Common myeloid progenitor, CD34-positive (primary cell): ENCODE measurements around the gene CELF2.

Source experiments
- CTCF ChIA-PET: fragments of 350-600 bp; sonication (Branson Sonifier 250); formaldehyde crosslinking; loops from one replicate; lab custom pipeline; 2021; ENCODE audit warnings: antibody characterized with exemption; lab: Charles Lee
- POLR2A ChIA-PET: fragments of 350-600 bp; sonication (Branson Sonifier 250); formaldehyde crosslinking; loops from one replicate; lab custom pipeline; 2021; ENCODE audit warnings: antibody characterized with exemption; lab: Charles Lee
- DNase-seq, 3 donors: peaks; one replicate each; pipeline versions ENCODE4 v3.0.0 to v3.0.0-alpha.2; 2013
- H3K27ac ChIP-seq, 2 experiments: 1 replicate in 1 of 2; 2 replicates in 1 of 2; pipeline ENCODE4 v1.7.0; 2013; ENCODE audit warnings: inconsistent platforms in 2 of 2, low read length in 2 of 2, mild to moderate bottlenecking in 2 of 2, low read depth in 1 of 2, moderate library complexity in 1 of 2; ENCODE audit not compliant: severe bottlenecking in 2 of 2, insufficient read depth in 1 of 2, poor library complexity in 1 of 2
- H3K27me3 ChIP-seq, 5 experiments: replicated peaks in 2 of 5; 1 replicate in 3 of 5; 2 replicates in 2 of 5; pipeline versions ENCODE4 v1.6.1 to v1.7.0; 2013; ENCODE audit warnings: low read length in 4 of 5, mild to moderate bottlenecking in 2 of 5, moderate library complexity in 2 of 5, inconsistent platforms in 1 of 5; ENCODE audit not compliant: insufficient read depth in 5 of 5, control insufficient read depth in 4 of 5
- H3K36me3 ChIP-seq, 4 experiments: 1 replicate in 2 of 4; 2 replicates in 2 of 4; pipeline versions ENCODE4 v1.6.1 to v1.7.0; 2013; ENCODE audit warnings: low read length in 3 of 4, control low read depth in 1 of 4, mild to moderate bottlenecking in 1 of 4; ENCODE audit not compliant: control insufficient read depth in 4 of 4, insufficient read depth in 4 of 4
- H3K4me1 ChIP-seq, 4 experiments: 1 replicate in 3 of 4; 2 replicates in 1 of 4; pipeline versions ENCODE4 v1.6.1 to v1.7.1; 2013; ENCODE audit warnings: low read length in 3 of 4, mild to moderate bottlenecking in 3 of 4, control low read depth in 1 of 4, inconsistent platforms in 1 of 4, moderate library complexity in 1 of 4; ENCODE audit not compliant: control insufficient read depth in 4 of 4, insufficient read depth in 4 of 4; ENCODE audit errors: control extremely low read depth in 1 of 4
- H3K4me3 ChIP-seq, 7 experiments: 1 replicate in 4 of 7; 2 replicates in 3 of 7; pipeline versions ENCODE4 v1.5.1 to v1.7.0; 2013; ENCODE audit warnings: mild to moderate bottlenecking in 7 of 7, low read length in 6 of 7, moderate library complexity in 6 of 7, inconsistent platforms in 2 of 7, low read depth in 2 of 7, control low read depth in 1 of 7; ENCODE audit not compliant: insufficient read depth in 4 of 7, control insufficient read depth in 1 of 7; ENCODE audit errors: extremely low read depth in 1 of 7
- H3K9me3 ChIP-seq, 5 experiments: 1 replicate in 4 of 5; 2 replicates in 1 of 5; pipeline versions ENCODE4 v1.6.1 to v1.7.1; 2013; ENCODE audit warnings: low read length in 4 of 5, mild to moderate bottlenecking in 2 of 5, inconsistent platforms in 1 of 5, low read depth in 1 of 5, moderate library complexity in 1 of 5; ENCODE audit not compliant: control insufficient read depth in 4 of 5, insufficient read depth in 2 of 5; ENCODE audit errors: control extremely low read depth in 1 of 5
- WGBS: methylation state at CpG from one replicate; pipeline ENCODE4 v1.1.5; 2013; ENCODE audit not compliant: insufficient coverage; 5-methylcytosine and 5-hydroxymethylcytosine counted together

Gene CELF2

DNA sequence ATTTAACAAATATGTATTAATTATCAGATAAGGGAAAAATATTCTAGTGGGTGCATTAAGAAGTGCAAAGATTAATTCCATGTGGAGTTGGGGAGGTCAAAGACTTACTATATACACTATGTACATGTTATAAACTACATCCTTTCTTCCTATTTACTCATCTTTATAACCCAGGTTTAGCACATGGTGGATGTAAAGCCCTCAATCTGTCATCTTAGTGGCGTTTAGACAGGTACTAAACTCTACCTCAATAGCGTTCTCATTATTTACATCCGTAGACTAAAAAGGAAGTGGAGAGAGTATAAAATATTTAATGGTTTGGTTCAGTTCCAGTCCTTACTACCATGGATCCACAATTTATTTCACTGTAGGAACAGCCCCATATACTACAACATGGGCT is 14.8 kb upstream of the CELF2 start:
- Histone ChIP-seq H3K27me3 (peaks cover 0 to 8% (median 2%) of the 10 kb centered on the region in 5 experiments), H3K4me1 (no peaks in the 10 kb centered on the region), H3K27ac (no peak overlapping the region), H3K36me3 (no peaks in the 10 kb centered on the region), H3K9me3 (no peaks in the 10 kb centered on the region), H3K4me3 (no peak overlapping the region)
- POLR2A ChIA-PET = interaction anchor here (0.6 kb wide), 1 partner anchor 1657 kb away, joined by 3 read pairs; no protein-coding TSS in a partner anchor
- DNase-seq = no peak
- CTCF ChIA-PET = no interaction called here
- no CpG with 5 or more reads among the region's 3 CpGs for WGBS

GRCh38 chr10:11003679-11004078 is 14.0 kb upstream of the CELF2 start:
- ChIA-PET CTCF (interaction anchor here (0.9 kb wide), 1 partner anchor 8 kb away, joined by 3 read pairs; no protein-coding TSS in a partner anchor), POLR2A (no interaction called here)
- DNase-seq = no peak
- 92% methylated on average over 3 of the region's 4 CpGs for WGBS
- H3K4me3 ChIP-seq = no peak overlapping the region
- no peaks in the 10 kb centered on the region for H3K4me1 ChIP-seq
- H3K9me3 ChIP-seq = no peaks in the 10 kb centered on the region
- no peaks in the 10 kb centered on the region for H3K36me3 ChIP-seq
- peaks cover 0 to 12% (median 5%) of the 10 kb centered on the region in 5 experiments for H3K27me3 ChIP-seq
- no peak overlapping the region for H3K27ac ChIP-seq

GRCh38 chr10:11004144-11005077 is 13.3 kb upstream of the CELF2 start:
- Histone ChIP-seq H3K36me3 (no peaks in the 10 kb centered on the region), H3K4me3 (no peak overlapping the region), H3K27me3 (peaks cover 0 to 13% (median 6%) of the 10 kb centered on the region in 5 experiments), H3K9me3 (no peaks in the 10 kb centered on the region), H3K4me1 (no peaks in the 10 kb centered on the region), H3K27ac (no peak overlapping the region)
- DNase-seq = no peak
- WGBS = 97% methylated on average over 8 of the region's 15 CpGs
- ChIA-PET CTCF (interaction anchor here (0.9 kb wide), 1 partner anchor 7 kb away, joined by 3 read pairs; no protein-coding TSS in a partner anchor), POLR2A (no interaction called here)

DNA sequence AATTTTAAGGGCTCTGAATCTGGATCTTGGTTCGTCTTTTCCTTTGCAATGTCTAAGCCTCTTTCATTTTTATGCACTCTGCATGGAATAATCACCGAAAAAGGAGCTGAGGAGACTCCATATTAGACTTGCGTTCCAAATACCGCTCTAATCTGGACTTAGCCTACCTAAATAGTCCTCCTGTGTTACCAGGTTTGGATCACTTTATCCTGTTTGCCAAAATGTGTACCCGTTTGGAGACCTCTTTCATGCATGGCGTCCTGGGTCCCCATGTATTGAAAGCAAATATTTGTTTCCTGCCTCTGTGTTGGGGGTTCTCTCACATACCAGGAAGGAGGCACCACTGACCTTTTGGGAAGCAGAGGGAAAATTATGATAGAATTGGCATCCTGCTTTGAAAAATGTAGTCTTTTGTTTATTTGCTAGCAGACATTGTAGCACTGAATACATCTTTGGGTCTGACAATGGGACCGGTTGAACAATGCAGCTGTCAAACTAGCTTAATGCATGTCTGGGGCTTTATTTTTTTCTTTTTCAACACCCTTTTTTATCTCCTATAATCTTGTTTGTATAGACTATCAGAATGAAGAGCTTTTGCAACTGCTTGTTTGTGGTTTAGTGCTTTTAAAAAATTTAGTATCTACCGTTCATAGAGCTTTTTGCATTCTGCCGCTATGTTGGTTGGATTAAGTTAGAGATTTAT is 11.8 kb upstream of the CELF2 start:
- H3K27ac ChIP-seq = no peak overlapping the region
- ChIA-PET POLR2A (no interaction called here), CTCF (no interaction called here)
- H3K27me3 ChIP-seq = peaks cover 0 to 15% (median 7%) of the 10 kb centered on the region in 5 experiments
- H3K4me1 ChIP-seq = no peaks in the 10 kb centered on the region
- no peaks in the 10 kb centered on the region for H3K9me3 ChIP-seq
- no peak overlapping the region for H3K4me3 ChIP-seq
- no peak for DNase-seq
- H3K36me3 ChIP-seq = no peaks in the 10 kb centered on the region
- WGBS = 98% methylated on average over 6 of the region's 9 CpGs

DNA sequence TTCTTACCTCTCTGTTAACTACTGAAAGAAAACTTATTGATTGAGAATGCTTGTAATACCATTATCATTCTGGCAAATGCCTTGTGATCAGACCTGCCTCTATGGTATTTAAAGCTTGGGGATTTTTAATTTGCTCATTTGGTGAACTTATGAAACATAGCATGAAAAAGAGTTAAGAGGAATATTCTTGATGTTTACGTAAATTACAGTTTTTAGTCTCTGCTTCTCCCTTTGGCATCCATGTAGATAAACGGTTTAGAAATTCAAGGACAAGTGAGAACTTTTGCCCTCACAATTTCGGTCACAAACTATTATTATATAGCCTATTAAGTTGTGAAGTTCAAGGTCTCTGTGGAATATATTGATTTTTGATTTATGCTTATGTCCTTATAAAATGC is 11.2 kb upstream of the CELF2 start:
- Histone ChIP-seq H3K4me1 (no peaks in the 10 kb centered on the region), H3K27ac (no peak overlapping the region), H3K36me3 (no peaks in the 10 kb centered on the region), H3K27me3 (peaks cover 0 to 15% (median 7%) of the 10 kb centered on the region in 5 experiments), H3K4me3 (no peak overlapping the region), H3K9me3 (no peaks in the 10 kb centered on the region)
- POLR2A ChIA-PET = no interaction called here
- DNase-seq = no peak
- whole genome bisulfite sequencing = no CpG with 5 or more reads among the region's 3 CpGs
- CTCF ChIA-PET = no interaction called here

- Histone ChIP-seq H3K4me3 (no peak overlapping the region), H3K27me3 (peaks cover 0 to 19% (median 9%) of the 10 kb centered on the region in 5 experiments), H3K9me3 (no peaks in the 10 kb centered on the region), H3K36me3 (no peaks in the 10 kb centered on the region), H3K27ac (no peak overlapping the region), H3K4me1 (peaks cover 0 to 1% (median 0%) of the 10 kb centered on the region in 4 experiments)
- no peak for DNase-seq
- ChIA-PET POLR2A (no interaction called here), CTCF (no interaction called here)
- 98% methylated on average over 13 of the region's 16 CpGs for WGBS
Observed at GRCh38 chr10:11007476-11008020, 10.1 kb upstream of the CELF2 start.
